ENCODE measurements around the gene MEDAG. TPM values are rescaled to one million over a fixed set of nuclear protein-coding genes. Genes with fewer than 3 reads are reported as not detected.

The MEDAG gene
- total and polyA plus RNA-seq, 8 donors, result 2.1 to 16.5 (median 3.8) TPM

DNA sequence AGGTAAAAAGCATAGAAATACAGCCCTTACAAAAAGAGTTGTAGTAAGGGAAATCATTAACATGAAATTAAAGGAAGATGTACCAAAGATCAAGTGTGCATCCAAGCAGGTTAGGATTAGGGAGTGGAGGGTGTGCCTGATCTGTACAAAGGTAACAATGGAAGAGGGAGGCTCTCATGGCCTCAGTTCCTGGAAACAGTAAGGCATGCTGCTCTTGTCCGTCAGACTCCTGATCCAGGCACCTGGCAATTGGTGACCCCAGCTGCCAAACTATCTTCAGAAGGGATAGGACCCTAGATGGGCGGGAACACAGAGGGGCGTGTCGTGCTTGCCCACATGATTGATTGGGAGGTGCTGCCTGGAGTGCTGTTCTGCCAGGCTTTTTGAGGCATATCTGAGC lies 30.9 kb downstream of the MEDAG start:
- DNase-seq, result no peak

GRCh38 chr13:30943881-30944280 lies 37.8 kb downstream of the MEDAG start:
- DNase-seq, result no peak
- no peaks in the 10 kb centered on the region for H3K36me3 ChIP-seq
- H3K4me3 ChIP-seq, result no peak overlapping the region
- H3K4me1 ChIP-seq, result no peaks in the 10 kb centered on the region
- no peaks in the 10 kb centered on the region for H3K9me3 ChIP-seq
- ATAC-seq, result no peak
- TF ChIP-seq, protein P1, sequence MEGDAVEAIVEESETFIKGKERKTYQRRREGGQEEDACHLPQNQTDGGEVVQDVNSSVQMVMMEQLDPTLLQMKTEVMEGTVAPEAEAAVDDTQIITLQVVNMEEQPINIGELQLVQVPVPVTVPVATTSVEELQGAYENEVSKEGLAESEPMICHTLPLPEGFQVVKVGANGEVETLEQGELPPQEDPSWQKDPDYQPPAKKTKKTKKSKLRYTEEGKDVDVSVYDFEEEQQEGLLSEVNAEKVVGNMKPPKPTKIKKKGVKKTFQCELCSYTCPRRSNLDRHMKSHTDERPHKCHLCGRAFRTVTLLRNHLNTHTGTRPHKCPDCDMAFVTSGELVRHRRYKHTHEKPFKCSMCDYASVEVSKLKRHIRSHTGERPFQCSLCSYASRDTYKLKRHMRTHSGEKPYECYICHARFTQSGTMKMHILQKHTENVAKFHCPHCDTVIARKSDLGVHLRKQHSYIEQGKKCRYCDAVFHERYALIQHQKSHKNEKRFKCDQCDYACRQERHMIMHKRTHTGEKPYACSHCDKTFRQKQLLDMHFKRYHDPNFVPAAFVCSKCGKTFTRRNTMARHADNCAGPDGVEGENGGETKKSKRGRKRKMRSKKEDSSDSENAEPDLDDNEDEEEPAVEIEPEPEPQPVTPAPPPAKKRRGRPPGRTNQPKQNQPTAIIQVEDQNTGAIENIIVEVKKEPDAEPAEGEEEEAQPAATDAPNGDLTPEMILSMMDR (IDR thresholded peaks at IDR 0.05), result no peak
- H3K27me3 ChIP-seq, result no peaks in the 10 kb centered on the region
- intact Hi-C loops (cut with DNase I), result no loop called here
- H3K27ac ChIP-seq, result no peak overlapping the region

More for the DNA sequence above, 30.9 kb downstream of the MEDAG start:
- no peaks in the 10 kb centered on the region for H3K9me3 ChIP-seq
- no peaks in the 10 kb centered on the region for H3K4me1 ChIP-seq
- TF ChIP-seq, protein P1 (IDR thresholded peaks at IDR 0.05), result no peak
- no peak overlapping the region for H3K4me3 ChIP-seq
- no peaks in the 10 kb centered on the region for H3K36me3 ChIP-seq
- H3K27me3 ChIP-seq, result peaks cover 0 to 27% of the 10 kb centered on the region in 2 donors
- intact Hi-C loops (cut with DNase I), result no loop called here
- no peak for ATAC-seq
- H3K27ac ChIP-seq, result no peak overlapping the region

DNA sequence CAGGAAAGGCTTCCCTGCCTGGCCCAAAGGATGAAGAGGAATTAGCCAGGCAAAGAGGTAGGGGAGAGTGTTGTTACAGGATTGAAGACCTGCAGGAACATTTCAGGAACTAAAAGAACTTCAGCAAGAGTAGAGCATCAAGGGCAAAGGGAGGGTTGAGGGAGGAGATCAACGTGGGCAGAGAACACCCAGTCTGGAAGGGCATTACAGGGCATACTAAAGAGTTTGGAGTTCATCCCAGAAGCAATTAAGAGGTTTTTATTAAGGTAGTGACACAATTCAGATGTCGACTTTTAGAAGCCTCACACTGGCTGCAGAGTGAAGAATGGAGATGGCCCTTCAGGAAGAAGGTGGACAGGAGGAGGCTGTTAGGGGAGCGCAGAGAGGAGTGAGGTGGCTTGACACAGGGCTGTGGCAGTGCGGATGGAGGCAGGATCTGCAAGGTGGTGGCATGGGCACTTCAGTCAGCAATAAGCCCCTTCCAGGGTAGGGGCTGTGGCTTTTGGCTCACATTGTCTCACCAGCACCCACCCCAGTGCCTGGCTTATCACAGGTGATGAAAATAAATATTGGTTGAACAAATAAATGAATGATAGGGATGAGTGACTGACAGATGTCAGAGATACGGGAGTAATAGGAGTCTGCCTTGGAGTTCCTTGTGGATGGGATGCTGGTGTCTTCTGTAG lies 51.3 kb downstream of the MEDAG start:
- no peak overlapping the region for H3K27ac ChIP-seq
- H3K4me3 ChIP-seq, result no peak overlapping the region
- H3K4me1 ChIP-seq, result no peaks in the 10 kb centered on the region
- TF ChIP-seq, protein P1 (IDR thresholded peaks at IDR 0.05), result no peak
- peaks cover 0 to 4% of the 10 kb centered on the region in 2 donors for H3K27me3 ChIP-seq
- no peaks in the 10 kb centered on the region for H3K36me3 ChIP-seq
- peak; percentile 62 for ATAC-seq
- no peak for DNase-seq
- H3K9me3 ChIP-seq, result peaks cover 0 to 8% of the 10 kb centered on the region in 2 donors
- intact Hi-C loops (cut with DNase I), result no loop called here

DNA sequence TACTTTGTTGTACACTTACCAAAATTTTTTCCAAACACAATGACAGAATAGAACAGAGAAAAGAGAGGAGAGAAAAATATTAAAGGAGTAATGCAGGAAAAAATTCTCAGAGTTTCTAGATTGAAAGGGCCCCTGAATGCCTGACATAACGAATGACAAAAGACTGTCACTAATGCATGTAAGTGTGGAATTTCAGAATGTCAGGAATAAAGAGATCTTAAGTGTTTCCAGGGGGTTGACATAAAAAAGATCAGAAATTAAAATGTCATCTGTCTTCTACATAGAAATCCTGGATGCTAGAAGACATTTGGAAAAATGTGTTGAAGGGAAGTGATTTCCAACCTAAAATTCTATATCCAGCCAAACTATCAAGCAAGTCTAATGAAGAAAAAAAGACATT lies 53.6 kb downstream of the MEDAG start:
- Histone ChIP-seq H3K27me3 (no peaks in the 10 kb centered on the region), H3K9me3 (peaks cover 0 to 8% of the 10 kb centered on the region in 2 donors), H3K36me3 (no peaks in the 10 kb centered on the region), H3K27ac (no peak overlapping the region), H3K4me3 (no peak overlapping the region), H3K4me1 (no peaks in the 10 kb centered on the region)
- TF ChIP-seq, protein P1 (IDR thresholded peaks at IDR 0.05), result no peak
- DNase-seq (no peak), ATAC-seq (no peak)
- intact Hi-C loops (cut with DNase I), result no loop called here

DNA sequence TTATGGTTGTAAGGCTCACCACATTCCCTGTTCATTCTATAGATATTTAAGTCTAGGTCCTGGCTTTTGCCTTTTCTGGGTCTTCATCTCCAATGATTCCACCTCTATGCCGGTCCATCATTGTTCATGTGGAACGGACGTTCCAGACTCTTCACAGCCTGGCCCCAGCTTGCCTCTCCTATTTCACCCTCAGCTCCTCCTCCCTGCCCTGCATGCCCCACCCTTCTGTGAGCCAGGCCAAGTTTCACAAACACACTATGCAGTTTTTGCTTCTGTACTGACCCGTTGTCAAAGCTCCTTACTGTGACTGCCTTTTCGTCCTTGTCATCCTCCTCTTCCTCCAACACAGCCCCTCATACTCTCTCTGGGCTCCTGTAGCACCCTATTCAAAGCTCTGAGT lies 57.7 kb downstream of the MEDAG start:
- TF ChIP-seq, protein P1 (IDR thresholded peaks at IDR 0.05), result no peak
- ATAC-seq (peak; percentile 95), DNase-seq (peak in 2 of 4 donors; percentile 19 to 39)
- no peak overlapping the region for H3K27ac ChIP-seq
- H3K9me3 ChIP-seq, result peaks cover 0 to 7% of the 10 kb centered on the region in 2 donors
- H3K27me3 ChIP-seq, result peaks cover 0 to 6% of the 10 kb centered on the region in 2 donors
- no peaks in the 10 kb centered on the region for H3K36me3 ChIP-seq
- no peaks in the 10 kb centered on the region for H3K4me1 ChIP-seq
- intact Hi-C loops (cut with DNase I), result no loop called here
- H3K4me3 ChIP-seq, result no peak overlapping the region
